A172 (cell line): Measurements from ENCODE around the gene FBXO42. TPM values are rescaled to one million over a fixed set of nuclear protein-coding genes. Genes with fewer than 3 reads are reported as not detected.

ENCODE experiments used
- DNase-seq: peaks from one replicate; pipeline ENCODE4 v3.0.0-alpha.2; 2015; ENCODE audit warnings: low spot score
- total RNA-seq: library from RNA; depleted of rRNA; stranded (reverse); fragments of >200 nt; shearing (Covaris generic); gene quantifications from 2 replicates; pipeline ENCODE4 v1.2.3, GENCODE V29; 2014; rRNA removed

FBXO42 gene
- total RNA-seq, 1 experiment from 2014 or later: 13.9 TPM

GRCh38 chr1:16205891-16206546 lies 146.3 kb downstream of the FBXO42 start:
- no peak for DNase-seq

GRCh38 chr1:16205334-16205671 lies 147.0 kb downstream of the FBXO42 start:
- no peak for DNase-seq

- no peak for DNase-seq
Observed at GRCh38 chr1:16204634-16205333, 147.5 kb downstream of the FBXO42 start.

DNA sequence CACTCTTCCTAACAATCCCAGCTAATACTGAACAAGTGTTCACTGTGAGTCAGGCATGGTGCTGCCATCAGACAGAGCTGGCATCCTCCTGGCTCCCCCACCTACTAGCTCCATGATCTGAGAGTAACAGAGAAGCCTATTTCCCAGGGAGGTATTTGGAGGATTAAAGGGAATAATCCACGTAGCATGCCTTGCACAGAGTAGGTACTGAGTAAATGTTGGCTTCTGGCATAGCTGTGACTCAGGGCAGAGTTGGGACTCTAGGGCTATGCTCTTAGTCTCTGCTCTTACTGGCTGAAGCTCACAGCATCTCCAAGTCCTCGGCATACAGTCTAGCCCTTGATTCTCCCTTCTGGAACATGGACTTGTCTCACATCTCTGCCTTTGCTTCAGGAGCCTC lies 148.1 kb downstream of the FBXO42 start:
- DNase-seq: no peak

DNA sequence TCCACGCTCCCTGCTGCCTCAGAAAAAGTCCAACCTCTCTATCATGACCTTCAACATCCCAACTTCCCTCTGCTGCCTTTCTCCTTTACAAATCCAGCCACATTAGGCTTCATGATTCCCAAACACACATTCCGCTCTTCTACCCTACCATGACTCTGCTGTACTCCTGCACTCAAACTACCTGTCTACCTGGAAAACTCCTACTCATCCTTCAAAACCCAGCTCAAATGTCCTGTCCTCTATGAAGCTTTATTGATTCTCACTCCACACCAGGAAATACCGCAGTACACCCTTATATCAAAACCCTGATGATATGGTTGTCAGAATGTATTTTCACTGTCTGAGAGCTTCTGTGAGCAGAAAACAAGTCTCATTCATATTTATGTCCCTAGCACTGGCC lies 148.7 kb downstream of the FBXO42 start:
- no peak for DNase-seq

GRCh38 chr1:16202281-16203210 lies 149.7 kb downstream of the FBXO42 start:
- DNase-seq: no peak

DNA sequence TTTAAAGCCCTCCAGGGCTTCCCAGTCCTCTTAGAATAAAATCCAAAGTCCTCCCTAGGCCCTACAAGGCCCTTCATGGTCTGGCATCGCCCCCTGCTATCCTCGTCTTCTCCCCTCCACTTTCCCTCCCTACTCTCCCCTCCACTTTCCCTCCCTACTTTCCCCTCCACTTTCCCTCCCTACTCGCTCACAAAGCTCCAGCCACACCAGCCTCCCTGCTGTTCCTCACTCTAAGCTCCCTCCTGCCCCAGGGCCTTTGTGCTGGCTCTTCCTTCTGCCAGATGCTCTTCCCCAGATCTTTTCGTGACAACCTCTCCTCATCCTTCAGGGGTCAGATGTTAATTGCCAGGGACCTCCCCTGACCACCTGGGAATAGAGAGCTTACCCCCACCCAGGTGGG lies 152.6 kb downstream of the FBXO42 start:
- no peak for DNase-seq

DNA sequence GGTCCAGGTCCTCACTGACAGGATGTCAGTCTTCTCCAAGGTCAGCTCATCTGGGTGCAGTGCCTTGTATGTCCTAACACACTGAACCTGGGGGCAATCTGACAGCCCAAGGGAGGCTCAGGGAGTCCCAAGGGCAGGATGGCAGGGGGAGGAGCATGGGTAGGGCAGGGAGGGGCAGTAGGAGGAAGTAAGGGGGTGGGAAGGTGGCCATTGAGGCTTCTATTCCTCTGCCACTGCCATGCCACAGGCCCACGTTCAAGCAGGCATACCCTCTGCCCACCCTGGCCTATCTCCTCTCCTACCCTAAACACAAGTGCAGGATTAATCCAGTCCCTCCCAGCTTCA lies 153.2 kb downstream of the FBXO42 start:
- DNase-seq: no peak

DNA sequence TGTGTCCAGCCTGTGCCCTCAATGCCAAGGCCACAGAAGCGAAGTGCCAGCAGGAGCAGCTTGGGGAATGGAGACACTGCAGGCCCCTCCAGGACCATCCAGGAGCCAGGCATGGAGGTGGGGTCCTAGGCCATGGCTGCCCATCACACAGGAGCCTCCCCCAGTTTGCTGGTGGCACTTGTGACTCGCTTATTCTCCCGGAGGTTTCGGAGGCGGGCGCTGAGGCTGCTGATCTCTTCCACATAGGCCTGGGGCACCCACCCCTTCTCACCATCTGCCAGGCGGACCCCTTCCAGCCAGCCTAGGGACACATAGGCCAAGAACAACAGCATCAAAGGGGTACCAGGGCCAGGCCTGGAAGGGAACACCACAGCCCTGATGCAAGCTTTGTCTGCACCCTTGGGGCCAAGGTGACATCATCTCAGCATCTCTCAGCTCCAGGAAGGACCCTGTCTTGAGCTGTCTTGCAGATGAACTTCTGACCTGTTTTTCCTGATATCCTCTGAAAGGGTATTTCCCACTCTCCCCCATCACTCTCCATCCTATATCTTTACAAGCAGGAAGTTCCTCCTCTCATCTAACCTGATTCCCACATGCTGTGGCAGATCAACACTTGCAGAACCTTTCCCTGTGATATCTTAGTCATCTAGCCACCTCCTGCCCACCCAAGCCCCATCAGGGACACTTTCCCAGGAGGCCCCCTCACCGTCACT lies 153.7 kb downstream of the FBXO42 start:
- no peak for DNase-seq

DNA sequence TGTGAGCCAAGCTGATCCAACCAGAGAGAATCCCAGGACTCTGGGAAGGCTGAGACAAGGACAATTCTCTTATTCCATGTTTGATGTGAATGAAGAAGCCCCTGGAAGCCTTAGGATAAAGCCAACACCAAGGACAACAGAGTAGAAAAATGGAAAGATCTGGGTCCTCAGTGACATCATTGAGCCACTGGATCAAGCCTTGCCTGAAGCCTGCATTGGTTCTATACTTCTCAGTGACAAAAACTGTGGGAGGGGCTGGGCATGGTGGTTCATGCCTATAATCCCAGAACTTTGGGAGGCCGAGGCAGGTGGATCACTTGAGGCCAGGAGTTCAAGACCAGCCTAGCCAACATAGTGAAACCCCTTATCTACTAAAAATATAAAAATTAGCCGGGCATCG lies 155.4 kb downstream of the FBXO42 start:
- no peak for DNase-seq

Other genes starting within 250 kb of the FBXO42 start
- gene EPHA2, start 196.4 kb downstream of the FBXO42 start, total RNA-seq: 54.3 and 78.1 TPM in 2 replicates
- 0.50 and 1.1 TPM in 2 replicates for gene ARHGEF19, start 139.8 kb downstream of the FBXO42 start, total RNA-seq
- gene CPLANE2, start 115.3 kb downstream of the FBXO42 start, total RNA-seq: 2.5 and 5.5 TPM in 2 replicates
- 66.1 and 72.9 TPM in 2 replicates for gene SZRD1, start 14.8 kb upstream of the FBXO42 start, total RNA-seq
- gene SPATA21, start 84.9 kb upstream of the FBXO42 start, total RNA-seq: not detected in 2 replicates
- gene NECAP2, start 88.2 kb upstream of the FBXO42 start, total RNA-seq: 68.2 and 80.5 TPM in 2 replicates
- under 0.01 and 255 TPM in 2 replicates for gene RNU1-1, start 161.8 kb upstream of the FBXO42 start, total RNA-seq